Measurements from ENCODE around the gene IQSEC1.

IQSEC1 gene

DNA sequence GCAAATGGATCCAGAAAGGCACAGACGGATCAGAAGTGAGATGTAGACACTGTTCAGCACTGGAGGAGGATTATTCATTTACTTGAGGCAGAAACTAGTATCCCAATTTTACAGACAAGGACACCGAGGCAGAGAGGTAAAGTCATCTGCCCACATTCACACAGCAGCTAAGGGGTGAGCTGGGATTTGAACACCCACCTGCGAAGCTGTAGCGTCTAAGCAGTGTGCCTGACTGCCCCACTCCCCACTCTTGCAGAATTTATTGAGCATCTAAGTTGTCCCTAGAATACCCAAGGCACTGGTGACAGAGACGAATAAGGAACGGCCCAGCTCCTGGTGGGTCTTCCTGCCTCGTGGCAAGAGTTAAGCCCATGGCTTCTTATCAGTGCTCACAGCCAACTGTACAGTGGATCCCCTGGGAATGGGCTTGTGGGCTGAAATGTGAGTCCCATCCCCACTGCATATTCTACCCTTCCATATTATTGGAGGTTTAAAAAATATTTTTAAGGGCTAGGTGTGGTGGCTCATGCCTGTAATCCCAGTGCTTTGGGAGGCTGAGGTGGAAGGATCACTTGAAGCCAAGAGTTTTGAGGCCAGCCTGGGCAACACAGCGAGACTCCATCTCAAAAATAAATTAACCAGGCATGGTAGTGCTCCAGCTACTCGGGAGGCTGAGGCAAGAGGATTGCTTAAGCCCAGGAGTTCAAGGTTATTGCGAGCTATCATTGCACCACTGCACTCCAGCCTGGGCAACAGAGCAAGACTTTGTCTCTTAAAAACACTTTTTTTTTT lies 77.6 kb downstream of the IQSEC1 start:
- no peak for DNase-seq (ENCODE audit: low spot score in 2 of 2)
- Histone ChIP-seq H3K4me1 (peaks cover 11% of the 10 kb centered on the region), H3K9me3 (no peaks in the 10 kb centered on the region), H3K27me3 (ENCODE audit: low read depth) (no peaks in the 10 kb centered on the region), H3K36me3 (replicated peaks) (no peaks in the 10 kb centered on the region), H3K4me3 (no peak overlapping the region)
- in situ Hi-C loops (cut with MboI; ENCODE audit: low sequenced_read_pairs), result no loop called here

DNA sequence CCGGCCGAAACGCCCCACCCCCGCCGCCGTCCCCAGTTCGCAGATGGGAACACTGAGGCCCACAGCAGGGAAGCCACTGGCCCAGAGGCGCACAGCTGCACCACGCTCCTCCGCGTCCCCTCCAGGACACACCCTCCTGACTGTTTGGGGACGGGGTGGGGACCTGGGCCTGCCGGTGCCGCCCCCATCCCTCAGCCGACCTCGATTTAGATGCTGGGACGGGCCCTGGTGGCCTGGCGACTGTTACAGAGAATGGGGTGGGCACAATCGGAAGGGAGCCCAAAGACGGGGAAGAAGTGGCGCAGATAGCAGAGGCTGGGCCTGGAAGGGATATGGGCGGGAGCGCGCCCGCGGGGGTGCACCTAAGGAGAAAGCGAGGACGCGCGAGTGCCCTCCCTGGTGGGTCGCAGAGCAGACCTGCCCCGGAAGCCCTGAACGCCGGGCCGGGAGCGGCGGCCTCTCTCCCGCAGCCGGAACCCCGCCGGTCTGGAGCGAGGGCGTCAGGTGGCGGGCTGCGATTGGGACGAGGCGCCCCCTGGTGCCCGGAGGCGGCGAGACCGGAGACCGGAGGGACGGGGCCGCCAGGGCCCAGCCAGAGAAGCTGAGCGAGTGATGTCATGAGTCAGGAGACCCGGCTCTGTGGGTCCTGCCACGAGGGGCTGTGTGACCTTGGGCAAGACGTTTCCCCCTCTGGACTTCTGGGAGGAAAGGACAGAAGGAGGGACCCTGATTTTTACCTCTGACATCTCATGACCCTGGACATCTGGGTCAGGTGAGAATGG lies 78.4 kb downstream of the IQSEC1 start:
- Histone ChIP-seq H3K36me3 (replicated peaks) (no peaks in the 10 kb centered on the region), H3K9me3 (no peaks in the 10 kb centered on the region), H3K4me3 (peak overlapping the region; percentile 61), H3K4me1 (peaks cover 10% of the 10 kb centered on the region), H3K27me3 (ENCODE audit: low read depth) (no peaks in the 10 kb centered on the region)
- DNase-seq (ENCODE audit: low spot score in 2 of 2), result peak; percentile 82 to 93
- in situ Hi-C loops (cut with MboI; ENCODE audit: low sequenced_read_pairs), result no loop called here

GRCh38 chr3:12994357-12994606 lies 78.9 kb downstream of the IQSEC1 start:
- H3K27me3 ChIP-seq (ENCODE audit: low read depth), result no peaks in the 10 kb centered on the region
- in situ Hi-C loops (cut with MboI; ENCODE audit: low sequenced_read_pairs), result no loop called here
- H3K4me3 ChIP-seq, result peak overlapping the region; percentile 61
- no peaks in the 10 kb centered on the region for H3K9me3 ChIP-seq
- peaks cover 5% of the 10 kb centered on the region for H3K4me1 ChIP-seq
- peak in 1 of 2 experiments; percentile 60 for DNase-seq (ENCODE audit: low spot score in 2 of 2)
- no peaks in the 10 kb centered on the region for H3K36me3 ChIP-seq (replicated peaks)

DNA sequence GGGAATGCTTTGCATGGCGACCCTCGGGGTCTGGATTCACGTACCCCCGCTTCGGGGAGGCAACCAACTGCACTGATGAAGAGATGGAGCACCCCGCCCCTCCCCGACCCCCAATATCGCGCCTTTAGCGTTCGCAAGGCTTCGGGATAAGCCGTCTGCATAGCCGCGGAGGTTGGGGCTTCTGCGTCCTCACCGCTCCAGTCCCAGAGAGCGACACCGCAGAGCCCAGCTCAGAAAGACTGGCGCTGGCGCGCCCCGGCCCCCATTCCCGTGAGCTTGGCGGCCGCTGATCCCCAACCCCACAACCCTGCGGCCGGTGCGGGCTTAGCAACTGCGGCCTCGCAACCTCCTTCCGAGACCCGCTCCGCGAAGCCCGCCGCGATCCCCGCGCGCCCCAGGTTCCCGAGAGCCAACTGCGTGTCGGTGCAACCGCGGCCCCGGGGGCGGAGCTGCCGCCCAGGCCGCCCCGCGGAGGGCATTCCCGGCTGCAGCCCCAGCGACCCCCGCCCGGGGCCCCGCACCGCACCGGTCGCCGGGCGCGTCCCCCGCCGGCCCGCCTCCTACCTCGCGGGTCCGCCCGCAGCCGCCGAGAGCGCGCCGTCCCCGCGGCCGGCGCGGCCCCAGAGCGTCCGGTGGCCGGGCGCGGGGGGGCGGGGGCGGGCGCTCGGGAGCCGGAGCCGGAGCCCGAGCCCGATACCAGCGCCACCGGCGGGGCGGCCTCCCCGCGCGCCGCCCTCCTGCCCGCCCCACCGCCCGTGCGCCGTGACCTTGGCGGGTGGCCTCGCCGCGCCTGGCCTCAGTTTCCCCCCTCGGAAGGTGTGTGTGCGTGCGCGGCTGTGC lies 79.5 kb downstream of the IQSEC1 start:
- no peaks in the 10 kb centered on the region for H3K4me1 ChIP-seq
- peak overlapping the region; percentile 61 for H3K4me3 ChIP-seq
- in situ Hi-C loops (cut with MboI; ENCODE audit: low sequenced_read_pairs), result no loop called here
- no peaks in the 10 kb centered on the region for H3K27me3 ChIP-seq (ENCODE audit: low read depth)
- no peaks in the 10 kb centered on the region for H3K9me3 ChIP-seq
- peak; percentile 18 to 55 for DNase-seq (ENCODE audit: low spot score in 2 of 2)
- H3K36me3 ChIP-seq (replicated peaks), result no peaks in the 10 kb centered on the region

DNA sequence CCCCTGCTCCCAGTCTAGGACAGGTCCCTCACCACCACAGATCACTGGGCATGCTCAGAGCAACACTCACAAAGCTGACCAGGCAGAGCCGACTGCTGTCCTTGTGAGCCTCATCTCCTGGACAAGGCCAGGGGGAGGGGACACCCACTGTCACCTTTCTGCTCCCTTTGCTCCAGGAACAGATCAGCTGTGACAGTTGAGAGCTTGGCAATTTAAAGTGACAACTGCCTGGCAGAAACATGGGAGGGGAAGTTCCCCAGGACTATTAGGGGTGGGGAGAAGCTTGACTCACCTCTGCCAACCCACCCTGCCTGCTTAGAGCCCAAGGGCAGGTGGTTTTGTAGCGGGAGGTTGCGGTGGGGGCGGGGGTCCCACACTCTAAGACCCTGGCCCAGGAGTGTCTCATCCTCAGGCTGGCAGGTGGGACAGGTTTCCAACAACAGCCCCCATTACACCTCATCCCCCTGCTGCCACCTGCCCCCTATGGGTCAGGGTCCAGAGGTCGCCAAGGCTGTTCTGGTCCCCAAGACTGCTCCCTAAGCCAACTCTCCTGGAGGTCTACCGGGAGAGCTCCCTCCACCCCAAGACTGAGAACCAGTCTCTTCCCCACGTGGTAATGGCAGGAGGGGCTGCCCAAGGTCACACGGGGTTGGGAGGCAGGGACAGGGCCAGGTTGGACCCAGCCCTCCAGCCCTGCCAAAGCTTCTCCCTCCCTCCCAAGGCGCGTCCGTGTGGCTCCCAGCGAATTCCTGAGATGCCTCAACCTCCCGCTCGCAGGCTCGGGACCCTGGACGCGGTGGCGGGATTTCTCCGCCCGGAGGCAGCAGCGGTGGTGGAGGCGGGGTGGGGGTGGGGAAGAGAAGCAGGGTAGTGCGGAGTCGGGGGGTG lies 80.4 kb downstream of the IQSEC1 start:
- peak overlapping the region; percentile 54 for H3K4me3 ChIP-seq
- H3K36me3 ChIP-seq (replicated peaks), result no peaks in the 10 kb centered on the region
- no peaks in the 10 kb centered on the region for H3K4me1 ChIP-seq
- in situ Hi-C loops (cut with MboI; ENCODE audit: low sequenced_read_pairs), result no loop called here
- no peaks in the 10 kb centered on the region for H3K9me3 ChIP-seq
- peak in 1 of 2 experiments; percentile 75 for DNase-seq (ENCODE audit: low spot score in 2 of 2)
- H3K27me3 ChIP-seq (ENCODE audit: low read depth), result no peaks in the 10 kb centered on the region

- no peaks in the 10 kb centered on the region for H3K9me3 ChIP-seq
- no peak for DNase-seq (ENCODE audit: low spot score in 2 of 2)
- in situ Hi-C loops (cut with MboI; ENCODE audit: low sequenced_read_pairs), result no loop called here
- no peak overlapping the region for H3K4me3 ChIP-seq
- no peaks in the 10 kb centered on the region for H3K4me1 ChIP-seq
- H3K27me3 ChIP-seq (ENCODE audit: low read depth), result no peaks in the 10 kb centered on the region
- no peaks in the 10 kb centered on the region for H3K36me3 ChIP-seq (replicated peaks)
Observed at GRCh38 chr3:12991861-12992281, 81.4 kb downstream of the IQSEC1 start.

GRCh38 chr3:12991481-12991837 lies 81.8 kb downstream of the IQSEC1 start:
- Histone ChIP-seq H3K9me3 (no peaks in the 10 kb centered on the region), H3K27me3 (ENCODE audit: low read depth) (no peaks in the 10 kb centered on the region), H3K36me3 (replicated peaks) (no peaks in the 10 kb centered on the region), H3K4me1 (no peaks in the 10 kb centered on the region), H3K4me3 (no peak overlapping the region)
- in situ Hi-C loops (cut with MboI; ENCODE audit: low sequenced_read_pairs), result no loop called here
- DNase-seq (ENCODE audit: low spot score in 2 of 2), result no peak

GRCh38 chr3:12990781-12991480 lies 82.3 kb downstream of the IQSEC1 start:
- in situ Hi-C loops (cut with MboI; ENCODE audit: low sequenced_read_pairs), result no loop called here
- Histone ChIP-seq H3K9me3 (no peaks in the 10 kb centered on the region), H3K36me3 (replicated peaks) (no peaks in the 10 kb centered on the region), H3K4me1 (no peaks in the 10 kb centered on the region), H3K27me3 (ENCODE audit: low read depth) (no peaks in the 10 kb centered on the region), H3K4me3 (no peak overlapping the region)
- no peak for DNase-seq (ENCODE audit: low spot score in 2 of 2)

DNA sequence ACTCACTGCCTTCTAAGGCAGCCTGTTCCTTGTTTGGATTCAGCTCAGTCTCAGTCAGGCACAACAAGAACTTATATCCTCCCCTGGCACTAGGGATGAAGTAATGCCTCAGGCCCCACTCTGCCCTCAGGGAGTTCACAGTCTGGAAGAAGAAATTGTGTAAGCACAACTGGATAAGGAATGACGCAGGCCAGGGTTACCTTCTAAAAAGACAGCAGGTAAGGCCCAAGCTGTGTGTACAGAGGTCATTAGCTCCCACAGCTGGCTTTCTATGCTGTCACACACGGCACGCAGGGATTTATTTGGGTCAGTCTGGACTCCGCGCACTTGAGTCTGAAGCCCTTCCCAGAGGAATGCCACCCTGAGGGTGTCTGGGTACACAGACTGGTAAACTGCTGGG lies 82.9 kb downstream of the IQSEC1 start:
- H3K4me1 ChIP-seq, result no peaks in the 10 kb centered on the region

DNA sequence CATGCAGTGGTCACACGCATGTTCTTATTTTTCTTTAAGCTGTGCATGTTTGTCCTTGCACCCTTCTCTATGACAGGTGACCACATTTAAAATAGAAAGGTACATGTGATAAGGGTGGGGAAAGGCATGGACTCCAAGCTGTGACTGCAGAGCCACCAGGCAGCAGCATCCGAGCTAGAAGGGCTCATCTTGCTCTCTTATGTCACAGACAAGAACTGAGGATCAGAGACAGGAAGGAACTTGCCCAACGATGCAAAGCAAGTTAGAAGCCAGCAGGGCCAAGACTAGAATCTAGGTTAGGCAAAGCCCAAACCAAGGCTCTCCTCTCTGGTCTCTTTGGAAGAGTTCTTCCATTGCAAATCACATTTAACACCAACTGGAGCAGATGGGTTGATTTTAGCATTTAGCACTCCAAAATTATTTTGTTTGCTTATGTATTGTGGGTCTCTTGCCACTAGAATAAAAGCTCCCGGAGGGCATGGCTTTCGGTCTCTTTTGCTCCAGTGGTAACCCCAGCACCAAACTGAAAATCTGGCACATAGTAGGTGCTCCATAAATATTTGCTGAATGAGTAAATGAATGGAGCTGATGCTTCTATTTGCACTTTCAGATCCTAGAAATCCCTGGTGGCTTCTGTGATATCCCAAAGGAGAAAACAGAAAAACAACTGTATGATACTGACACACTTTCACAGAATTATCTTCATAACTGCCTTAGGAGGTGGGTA lies 84.3 kb downstream of the IQSEC1 start:
- in situ Hi-C loops (cut with MboI; ENCODE audit: low sequenced_read_pairs), result no loop called here
- Histone ChIP-seq H3K9me3 (no peaks in the 10 kb centered on the region), H3K4me1 (no peaks in the 10 kb centered on the region), H3K27me3 (ENCODE audit: low read depth) (no peaks in the 10 kb centered on the region), H3K4me3 (no peak overlapping the region), H3K36me3 (replicated peaks) (no peaks in the 10 kb centered on the region)
- no peak for DNase-seq (ENCODE audit: low spot score in 2 of 2)

More for the DNA sequence above, 82.9 kb downstream of the IQSEC1 start:
- Histone ChIP-seq H3K9me3 (no peaks in the 10 kb centered on the region), H3K4me3 (no peak overlapping the region), H3K27me3 (ENCODE audit: low read depth) (no peaks in the 10 kb centered on the region), H3K36me3 (replicated peaks) (no peaks in the 10 kb centered on the region)
- DNase-seq (ENCODE audit: low spot score in 2 of 2), result no peak
- in situ Hi-C loops (cut with MboI; ENCODE audit: low sequenced_read_pairs), result no loop called here

DNA sequence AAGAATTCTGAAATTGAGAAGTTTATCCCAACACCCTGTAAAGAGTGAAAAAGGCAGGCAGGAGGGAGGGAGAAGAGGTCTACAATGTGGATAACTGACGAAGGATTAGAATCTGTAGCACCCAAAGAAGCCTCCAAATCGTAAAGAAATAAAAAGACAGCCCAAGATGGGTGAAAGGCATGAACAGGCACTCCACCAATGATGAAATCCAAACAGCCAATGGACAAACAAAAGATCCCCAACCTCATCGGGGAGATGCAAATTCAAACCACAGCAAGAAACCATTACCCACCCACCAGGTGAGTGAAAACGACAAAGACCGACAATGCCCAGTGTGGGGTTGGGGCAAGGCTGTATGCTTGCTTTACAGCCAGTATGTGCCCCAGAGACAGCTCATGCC lies 85.6 kb downstream of the IQSEC1 start:
- H3K27me3 ChIP-seq (ENCODE audit: low read depth), result no peaks in the 10 kb centered on the region
- no peaks in the 10 kb centered on the region for H3K4me1 ChIP-seq
- H3K9me3 ChIP-seq, result no peaks in the 10 kb centered on the region
- in situ Hi-C loops (cut with MboI; ENCODE audit: low sequenced_read_pairs), result no loop called here
- no peak for DNase-seq (ENCODE audit: low spot score in 2 of 2)
- no peaks in the 10 kb centered on the region for H3K36me3 ChIP-seq (replicated peaks)
- H3K4me3 ChIP-seq, result no peak overlapping the region

DNA sequence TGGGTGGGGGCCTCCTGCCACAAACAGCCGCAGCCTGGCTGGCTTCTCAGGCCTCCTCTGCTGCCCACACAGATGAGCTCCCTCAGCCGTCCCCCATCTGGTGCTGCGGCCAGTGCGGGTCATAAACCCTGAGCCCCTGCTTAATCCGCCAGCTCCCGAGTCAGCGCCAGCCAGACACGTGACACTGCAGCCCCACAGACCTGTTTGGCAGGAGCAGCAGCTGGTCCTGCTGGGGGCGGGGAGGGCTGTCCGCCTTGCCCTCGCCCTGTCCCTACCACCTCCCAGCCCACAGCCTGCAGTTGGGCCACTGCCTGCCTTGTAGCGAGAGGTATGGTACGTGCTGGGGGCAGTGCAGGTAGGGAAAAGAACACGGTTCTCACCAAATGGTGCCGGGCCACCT lies 86.2 kb downstream of the IQSEC1 start:
- in situ Hi-C loops (cut with MboI; ENCODE audit: low sequenced_read_pairs), result no loop called here
- Histone ChIP-seq H3K9me3 (no peaks in the 10 kb centered on the region), H3K4me1 (no peaks in the 10 kb centered on the region), H3K4me3 (no peak overlapping the region), H3K27me3 (ENCODE audit: low read depth) (no peaks in the 10 kb centered on the region), H3K36me3 (replicated peaks) (no peaks in the 10 kb centered on the region)
- DNase-seq (ENCODE audit: low spot score in 2 of 2), result no peak

All from HAP-1 (cell line).